Stomach smooth muscle (tissue), 2 donors: Measurements from ENCODE around the gene SND1.
"Not testable (repeated sequence)": the region's sequence is repeated elsewhere in the genome, so short reads cannot be mapped to it uniquely, and the experiment has no call there.

ENCODE experiments used
- H3K27ac ChIP-seq: one replicate; pipeline ENCODE4 v1.7.0; 2013; ENCODE audit warnings: mild to moderate bottlenecking, low read length, inconsistent platforms
- H3K27me3 ChIP-seq, 2 donors: one replicate each; pipeline ENCODE4 v1.7.0; 2013; ENCODE audit warnings: low read length in 2 of 2; ENCODE audit not compliant: insufficient read depth in 2 of 2, control insufficient read depth in 1 of 2
- H3K36me3 ChIP-seq, 2 donors: one replicate each; pipeline ENCODE4 v1.7.0; 2013; ENCODE audit warnings: low read length in 2 of 2; ENCODE audit not compliant: control insufficient read depth in 2 of 2, insufficient read depth in 2 of 2
- H3K4me1 ChIP-seq: one replicate; pipeline ENCODE4 v1.7.0; 2013; ENCODE audit warnings: low read length; ENCODE audit not compliant: control insufficient read depth, insufficient read depth
- H3K4me3 ChIP-seq, 2 donors: one replicate each; pipeline ENCODE4 v1.7.0; 2013; ENCODE audit warnings: low read length in 2 of 2
- H3K9ac ChIP-seq, 2 donors: one replicate each; pipeline ENCODE4 v1.7.0; 2013; ENCODE audit warnings: low read length in 2 of 2, mild to moderate bottlenecking in 1 of 2
- H3K9me3 ChIP-seq, 2 donors: one replicate each; pipeline ENCODE4 v1.7.0; 2013; ENCODE audit warnings: low read length in 2 of 2; ENCODE audit not compliant: control insufficient read depth in 2 of 2
- donor health status: healthy.
- donor health status: Pancreatic carcinoma.

The SND1 gene

DNA sequence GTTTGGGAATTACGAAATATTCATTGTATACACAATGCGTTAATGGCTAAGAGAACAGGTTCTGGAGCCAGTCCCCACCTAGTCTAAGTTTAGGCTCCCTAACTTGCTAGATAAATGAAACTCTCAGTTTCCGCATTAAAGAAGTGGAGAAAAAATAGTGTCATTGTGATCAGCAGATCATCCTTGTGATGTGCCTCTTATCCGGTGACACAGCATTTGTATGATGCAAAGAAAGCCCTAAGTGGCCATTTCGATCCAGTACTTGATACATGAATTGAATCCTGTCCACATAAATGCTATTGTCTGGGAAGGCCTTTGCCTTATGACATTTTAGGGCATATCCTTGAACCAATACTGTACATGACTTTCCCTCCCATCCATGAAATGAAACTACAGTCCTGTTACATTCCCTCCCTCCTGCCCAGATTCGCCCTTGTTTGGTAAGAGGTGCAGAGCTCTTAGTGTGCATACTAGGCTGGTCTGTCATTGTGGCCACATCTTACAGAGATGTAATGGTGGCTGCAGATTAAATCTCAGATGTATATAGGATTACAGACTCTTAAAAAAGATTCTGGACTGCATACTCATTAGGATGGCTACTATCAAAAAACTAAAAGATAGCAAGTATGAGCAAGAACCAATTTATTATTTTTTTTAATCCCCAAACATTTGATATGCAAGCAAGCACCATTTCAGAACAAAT, 298.4 kb downstream of the SND1 start:
- H3K27me3 ChIP-seq, result no peaks in the 10 kb centered on the region
- no peak overlapping the region for H3K27ac ChIP-seq
- H3K9me3 ChIP-seq, result no peaks in the 10 kb centered on the region
- H3K4me3 ChIP-seq, result no peak overlapping the region
- H3K4me1 ChIP-seq, result no peaks in the 10 kb centered on the region
- H3K9ac ChIP-seq, result no peak overlapping the region
- H3K36me3 ChIP-seq, result peaks cover 0 to 2% of the 10 kb centered on the region in 2 donors

DNA sequence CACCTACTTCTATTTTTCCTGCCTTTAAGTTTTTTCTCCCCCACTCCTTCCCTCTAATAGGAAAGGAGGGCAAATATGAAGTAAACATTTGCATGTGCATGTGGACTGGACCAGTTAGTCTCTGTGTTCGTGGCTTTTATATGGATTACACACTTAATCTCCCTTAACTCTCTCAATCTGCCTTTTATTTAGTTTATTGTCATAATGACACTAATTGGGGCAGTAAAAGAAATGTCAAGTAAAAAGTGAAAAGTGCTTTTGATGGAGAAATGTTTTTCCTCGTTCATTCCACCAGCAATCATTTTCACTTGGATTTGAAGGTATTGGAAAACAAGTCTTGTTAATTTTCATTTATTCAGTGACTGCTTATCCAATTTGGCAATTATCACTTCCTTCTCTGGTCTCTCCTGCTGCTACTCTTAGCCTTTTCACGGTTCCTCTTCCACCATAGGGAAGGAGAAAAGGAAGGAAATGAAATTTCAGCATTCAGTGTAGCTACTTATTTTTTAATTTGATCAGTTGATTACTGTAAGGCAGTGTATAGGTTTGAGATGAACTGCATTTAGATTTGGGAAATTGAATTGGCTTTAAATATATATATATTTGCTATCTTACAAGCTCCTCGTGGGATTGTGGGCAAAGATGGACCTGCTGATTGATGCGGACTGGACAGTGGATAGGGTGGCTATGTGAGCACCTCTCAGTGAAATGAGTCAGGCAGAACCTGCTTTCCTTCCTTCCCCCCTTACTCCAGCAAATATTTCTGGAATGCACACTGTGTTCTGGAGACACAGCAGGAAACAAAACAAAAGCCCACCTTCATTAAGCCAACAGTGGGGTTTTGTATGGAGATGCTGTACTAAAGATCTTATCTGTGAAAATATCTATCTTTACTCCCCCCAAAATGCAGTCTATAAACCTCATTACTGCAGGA, 301.7 kb downstream of the SND1 start:
- H3K27ac ChIP-seq, result no peak overlapping the region
- no peaks in the 10 kb centered on the region for H3K4me1 ChIP-seq
- H3K27me3 ChIP-seq, result no peaks in the 10 kb centered on the region

DNA sequence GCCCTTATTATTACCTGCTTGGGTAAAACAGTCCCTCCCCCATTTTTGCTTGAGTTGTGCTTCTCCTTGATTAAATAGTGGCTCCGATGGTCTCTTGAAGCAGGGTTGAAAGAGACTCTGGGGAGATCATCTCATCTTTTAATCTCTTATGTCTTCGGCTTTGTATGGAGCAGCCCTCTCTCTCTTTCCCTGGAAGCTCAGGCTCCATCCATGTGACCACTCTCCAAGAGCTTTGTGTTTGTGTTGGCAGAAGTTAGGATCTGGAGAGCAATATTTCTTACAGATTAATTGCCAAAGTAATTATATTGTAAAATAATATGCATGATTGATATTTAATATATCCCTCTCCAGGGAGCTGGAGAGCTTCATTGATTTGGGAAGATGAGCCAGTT, 302.4 kb downstream of the SND1 start:
- H3K36me3 ChIP-seq, result no peaks in the 10 kb centered on the region

More for the DNA sequence above, 301.7 kb downstream of the SND1 start:
- no peak overlapping the region for H3K4me3 ChIP-seq
- H3K9me3 ChIP-seq, result no peaks in the 10 kb centered on the region
- no peaks in the 10 kb centered on the region for H3K36me3 ChIP-seq
- H3K9ac ChIP-seq, result no peak overlapping the region

DNA sequence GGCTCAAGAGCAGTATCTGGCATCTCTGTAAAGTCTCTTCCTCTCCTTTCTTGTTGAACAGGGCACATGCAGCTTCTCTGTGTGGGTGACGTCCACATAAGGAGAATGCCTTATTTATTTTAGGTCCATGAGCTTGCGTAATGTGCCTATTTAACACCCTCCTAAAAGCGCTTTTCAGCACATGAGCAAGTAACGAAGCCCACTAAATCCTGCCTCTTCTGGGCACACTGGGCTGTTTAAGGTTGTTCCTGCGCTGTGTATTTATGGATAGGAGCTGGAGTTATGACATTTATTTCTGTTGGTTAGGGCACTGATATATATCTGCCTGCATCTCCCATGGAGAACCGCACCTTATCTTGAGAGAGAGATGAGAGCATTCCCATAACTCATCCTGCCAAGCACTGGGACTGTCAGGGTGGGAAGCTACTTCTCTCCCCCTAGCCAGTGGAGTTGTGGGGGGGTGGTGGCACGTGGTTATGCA, 303.1 kb downstream of the SND1 start:
- no peak overlapping the region for H3K4me3 ChIP-seq
- no peaks in the 10 kb centered on the region for H3K36me3 ChIP-seq
- H3K27me3 ChIP-seq, result no peaks in the 10 kb centered on the region
- no peaks in the 10 kb centered on the region for H3K4me1 ChIP-seq
- H3K9ac ChIP-seq, result no peak overlapping the region
- no peaks in the 10 kb centered on the region for H3K9me3 ChIP-seq
- no peak overlapping the region for H3K27ac ChIP-seq

More for the DNA sequence above, 302.4 kb downstream of the SND1 start:
- H3K9me3 ChIP-seq, result no peaks in the 10 kb centered on the region
- H3K27me3 ChIP-seq, result no peaks in the 10 kb centered on the region
- H3K4me1 ChIP-seq, result no peaks in the 10 kb centered on the region
- H3K4me3 ChIP-seq, result no peak overlapping the region
- no peak overlapping the region for H3K27ac ChIP-seq
- H3K9ac ChIP-seq, result no peak overlapping the region

DNA sequence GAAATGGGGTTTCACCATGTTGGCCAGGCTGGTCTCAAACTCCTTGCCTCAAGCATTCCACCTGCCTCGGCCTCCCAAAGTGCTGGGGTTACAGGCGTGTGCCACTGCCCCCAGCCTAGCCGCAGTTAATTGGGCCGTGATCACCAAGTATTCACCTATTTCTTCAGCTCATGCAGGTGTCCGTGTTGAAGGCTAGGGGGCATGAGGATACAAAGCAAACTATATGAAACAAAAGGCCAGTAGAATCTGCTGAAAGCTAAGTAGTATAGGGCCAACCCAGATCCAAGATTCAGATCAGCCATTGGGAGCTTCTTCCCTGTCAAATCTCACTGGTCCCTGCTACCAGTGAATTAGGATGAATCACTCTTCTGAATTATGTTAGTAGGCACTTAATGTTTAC, 305.9 kb downstream of the SND1 start:
- Histone ChIP-seq H3K27ac (no peak overlapping the region), H3K36me3 (no peaks in the 10 kb centered on the region), H3K9ac (no peak overlapping the region), H3K9me3 (no peaks in the 10 kb centered on the region), H3K27me3 (no peaks in the 10 kb centered on the region), H3K4me1 (no peaks in the 10 kb centered on the region), H3K4me3 (no peak overlapping the region)

DNA sequence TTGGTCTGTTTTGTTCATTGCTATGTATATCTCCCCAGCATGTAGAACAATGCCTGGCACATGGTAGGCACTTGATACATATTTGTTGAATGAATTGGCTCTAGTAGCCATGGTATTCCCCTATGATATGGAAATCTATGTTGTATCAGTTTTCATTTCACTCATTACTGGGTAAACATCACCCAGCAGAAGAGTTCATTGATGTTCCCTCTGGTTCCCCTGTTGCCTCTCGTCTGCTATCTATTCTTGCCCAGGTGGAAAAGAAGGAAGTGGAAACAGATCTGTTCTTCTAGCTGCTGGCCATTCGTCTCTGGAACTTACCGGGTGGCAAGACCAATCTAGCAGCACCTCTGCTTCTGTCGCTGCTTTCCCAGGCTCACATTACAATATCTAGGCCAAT, 307.8 kb downstream of the SND1 start:
- Histone ChIP-seq H3K36me3 (no peaks in the 10 kb centered on the region), H3K4me3 (no peak overlapping the region), H3K4me1 (no peaks in the 10 kb centered on the region), H3K27me3 (no peaks in the 10 kb centered on the region), H3K27ac (no peak overlapping the region), H3K9me3 (no peaks in the 10 kb centered on the region), H3K9ac (no peak overlapping the region)

DNA sequence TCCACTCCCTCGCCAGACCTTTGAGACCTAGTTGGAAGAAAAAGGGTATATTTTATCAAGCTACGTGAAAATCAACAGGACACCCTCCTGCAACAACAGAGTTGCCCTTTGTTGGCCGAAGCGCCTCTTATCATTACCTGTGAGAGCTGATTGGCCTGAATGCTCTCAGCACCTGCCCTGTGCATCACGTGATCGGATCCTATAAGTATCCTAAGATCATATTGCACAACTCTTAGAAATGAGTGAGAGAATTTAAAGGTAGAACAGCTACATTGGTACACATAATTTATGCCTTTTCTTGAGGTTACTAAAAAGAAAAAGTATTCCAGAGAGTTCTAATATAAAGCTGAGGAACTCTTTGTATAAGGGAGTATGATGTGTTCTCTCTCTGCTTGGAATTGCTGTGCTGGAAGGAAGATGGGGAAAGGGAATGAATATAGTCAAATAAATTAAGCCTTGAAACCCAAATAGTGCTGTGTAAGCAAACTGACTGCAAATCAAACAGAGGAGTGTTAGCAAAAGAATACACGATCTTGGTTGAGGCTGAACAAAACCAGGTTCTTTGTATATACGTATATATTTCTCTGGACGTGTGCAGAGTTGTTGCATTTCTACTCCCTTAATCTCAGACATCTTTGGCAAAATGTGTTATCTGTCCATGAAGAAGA, 309.9 kb downstream of the SND1 start:
- H3K36me3 ChIP-seq, result no peaks in the 10 kb centered on the region
- H3K27ac ChIP-seq, result no peak overlapping the region
- no peaks in the 10 kb centered on the region for H3K9me3 ChIP-seq
- no peak overlapping the region for H3K4me3 ChIP-seq
- H3K4me1 ChIP-seq, result no peaks in the 10 kb centered on the region
- no peaks in the 10 kb centered on the region for H3K27me3 ChIP-seq
- H3K9ac ChIP-seq, result no peak overlapping the region

DNA sequence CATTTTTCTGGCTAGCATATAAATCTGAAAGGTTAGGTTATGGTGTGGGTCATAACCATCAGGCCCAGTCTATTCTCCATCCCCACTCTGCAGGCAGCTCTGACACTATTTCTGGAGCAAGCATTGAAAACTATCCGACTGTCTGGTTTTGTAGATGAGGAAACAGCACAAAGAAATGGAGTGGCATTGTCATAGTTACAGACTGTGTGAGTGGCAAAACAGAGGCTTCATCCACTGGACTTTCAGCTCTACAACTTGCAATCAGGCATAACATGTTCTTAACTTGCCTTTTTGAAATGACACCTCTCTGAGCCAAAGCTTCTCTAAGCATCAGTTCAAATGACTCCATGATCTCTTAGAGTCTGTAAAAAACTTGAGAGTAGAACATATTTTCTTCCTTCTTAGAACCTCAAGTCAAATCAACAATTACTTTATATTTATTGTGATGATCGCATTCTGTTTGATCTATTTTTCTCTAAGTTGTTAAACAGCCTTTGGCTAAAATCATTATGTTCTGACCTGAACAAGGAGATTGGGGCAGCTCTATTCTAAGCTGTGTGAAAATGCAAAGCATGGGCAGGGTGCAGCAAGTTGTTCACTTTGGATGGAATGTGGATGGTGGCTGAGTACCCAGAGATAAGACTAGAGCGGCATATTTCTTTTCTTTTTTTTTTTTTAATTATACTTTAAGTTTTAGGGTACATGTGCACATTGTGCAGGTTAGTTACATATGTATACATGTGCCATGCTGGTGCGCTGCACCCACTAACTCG, 310.8 kb downstream of the SND1 start:
- H3K4me1 ChIP-seq, result no peaks in the 10 kb centered on the region
- no peak overlapping the region for H3K27ac ChIP-seq
- no peaks in the 10 kb centered on the region for H3K27me3 ChIP-seq
- no peak overlapping the region for H3K9ac ChIP-seq
- no peak overlapping the region for H3K4me3 ChIP-seq
- no peaks in the 10 kb centered on the region for H3K36me3 ChIP-seq
- H3K9me3 ChIP-seq, result no peaks in the 10 kb centered on the region

DNA sequence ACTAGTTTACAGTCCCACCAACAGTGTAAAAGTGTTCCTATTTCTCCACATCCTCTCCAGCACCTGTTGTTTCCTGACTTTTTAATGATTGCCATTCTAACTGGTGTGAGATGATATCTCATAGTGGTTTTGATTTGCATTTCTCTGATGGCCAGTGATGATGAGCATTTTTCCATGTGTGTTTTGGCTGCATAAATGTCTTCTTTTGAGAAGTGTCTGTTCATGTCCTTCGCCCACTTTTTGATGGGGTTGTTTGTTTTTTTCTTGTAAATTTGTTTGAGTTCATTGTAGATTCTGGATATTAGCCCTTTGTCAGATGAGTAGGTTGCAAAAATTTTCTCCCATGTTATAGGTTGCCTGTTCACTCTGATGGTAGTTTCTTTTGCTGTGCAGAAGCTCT, 311.9 kb downstream of the SND1 start:
- H3K27me3 ChIP-seq, H3K9ac ChIP-seq, H3K27ac ChIP-seq, H3K36me3 ChIP-seq, H3K4me3 ChIP-seq, H3K4me1 ChIP-seq, H3K9me3 ChIP-seq: not testable (repeated sequence)

DNA sequence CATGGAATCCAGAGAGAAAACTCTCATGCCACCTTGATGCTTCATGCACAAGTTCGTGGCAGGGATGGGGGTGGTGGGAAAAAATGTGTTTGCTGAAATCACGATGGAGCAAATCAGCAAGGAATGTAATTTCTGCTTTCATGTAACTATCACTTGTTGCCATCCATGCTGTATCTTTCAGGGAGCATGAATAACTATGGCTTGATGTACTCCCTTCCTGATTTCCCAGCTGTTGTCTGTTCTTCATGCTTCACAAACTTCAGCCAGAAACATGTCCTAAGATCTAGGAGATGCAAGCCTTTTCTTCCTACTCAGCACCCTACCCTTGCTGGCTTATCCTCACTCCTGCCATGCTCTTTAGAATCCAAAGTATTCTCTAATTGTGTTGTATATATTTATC, 315.3 kb downstream of the SND1 start:
- Histone ChIP-seq H3K9me3 (no peaks in the 10 kb centered on the region), H3K4me3 (no peak overlapping the region), H3K4me1 (no peaks in the 10 kb centered on the region), H3K9ac (no peak overlapping the region), H3K36me3 (no peaks in the 10 kb centered on the region), H3K27ac (no peak overlapping the region), H3K27me3 (no peaks in the 10 kb centered on the region)
